GM23338 (cell line): ENCODE data around the gene THNSL1.

Experiments used
- JUNB ChIP-seq: IDR thresholded peaks from one replicate; pipeline ENCODE4 v1.6.1; 2016; ENCODE audit warnings: antibody characterized with exemption; ENCODE audit not compliant: unreplicated experiment
- REST ChIP-seq: IDR thresholded peaks from one replicate; pipeline ENCODE4 v1.6.1; 2018; ENCODE audit warnings: antibody characterized with exemption; ENCODE audit not compliant: unreplicated experiment
- TF ChIP-seq, protein P1 (sequence below), 2 experiments: fragments of 200-600 bp in 1 of 2; sonication (generic) in 1 of 2; conservative IDR thresholded peaks; 2 replicates each; pipeline versions ENCODE4 v1.5.1 to v1.6.1; 2016 to 2017; ENCODE audit warnings: antibody characterized with exemption in 2 of 2, low read depth in 2 of 2, mild to moderate bottlenecking in 2 of 2, moderate library complexity in 1 of 2

DNA sequence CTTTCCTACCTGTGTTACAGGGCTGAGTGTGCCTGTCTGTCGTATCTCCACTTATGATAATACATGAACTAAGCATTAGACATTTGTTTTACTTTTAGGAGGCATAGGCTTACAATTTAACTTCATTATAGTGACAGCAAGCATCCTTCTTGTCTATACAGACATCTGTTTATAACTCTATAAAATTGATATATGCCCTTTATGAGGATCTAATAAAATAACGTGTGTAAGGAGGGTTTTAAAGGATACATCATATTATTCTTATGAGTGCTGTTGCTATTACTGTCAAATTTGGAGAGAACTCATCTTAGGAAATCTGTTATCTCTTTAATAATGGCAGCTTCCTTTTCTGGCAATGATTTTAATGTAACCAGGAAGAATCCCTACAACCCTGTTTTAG, 21.9 kb downstream of the THNSL1 start:
- TF ChIP-seq, protein P1, sequence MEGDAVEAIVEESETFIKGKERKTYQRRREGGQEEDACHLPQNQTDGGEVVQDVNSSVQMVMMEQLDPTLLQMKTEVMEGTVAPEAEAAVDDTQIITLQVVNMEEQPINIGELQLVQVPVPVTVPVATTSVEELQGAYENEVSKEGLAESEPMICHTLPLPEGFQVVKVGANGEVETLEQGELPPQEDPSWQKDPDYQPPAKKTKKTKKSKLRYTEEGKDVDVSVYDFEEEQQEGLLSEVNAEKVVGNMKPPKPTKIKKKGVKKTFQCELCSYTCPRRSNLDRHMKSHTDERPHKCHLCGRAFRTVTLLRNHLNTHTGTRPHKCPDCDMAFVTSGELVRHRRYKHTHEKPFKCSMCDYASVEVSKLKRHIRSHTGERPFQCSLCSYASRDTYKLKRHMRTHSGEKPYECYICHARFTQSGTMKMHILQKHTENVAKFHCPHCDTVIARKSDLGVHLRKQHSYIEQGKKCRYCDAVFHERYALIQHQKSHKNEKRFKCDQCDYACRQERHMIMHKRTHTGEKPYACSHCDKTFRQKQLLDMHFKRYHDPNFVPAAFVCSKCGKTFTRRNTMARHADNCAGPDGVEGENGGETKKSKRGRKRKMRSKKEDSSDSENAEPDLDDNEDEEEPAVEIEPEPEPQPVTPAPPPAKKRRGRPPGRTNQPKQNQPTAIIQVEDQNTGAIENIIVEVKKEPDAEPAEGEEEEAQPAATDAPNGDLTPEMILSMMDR (conservative IDR thresholded peaks at IDR 0.05; ENCODE audit: low read depth in 2 of 2): no peak
- TF ChIP-seq REST (no peak), JUNB (no peak)
